ENCODE results near the gene TSPAN15. TPM values are rescaled to one million over a fixed set of nuclear protein-coding genes. Genes with fewer than 3 reads are reported as not detected.

Gene TSPAN15
- total and polyA plus RNA-seq, 9 donors: 52.1 to 103 (median 72.2) TPM

DNA sequence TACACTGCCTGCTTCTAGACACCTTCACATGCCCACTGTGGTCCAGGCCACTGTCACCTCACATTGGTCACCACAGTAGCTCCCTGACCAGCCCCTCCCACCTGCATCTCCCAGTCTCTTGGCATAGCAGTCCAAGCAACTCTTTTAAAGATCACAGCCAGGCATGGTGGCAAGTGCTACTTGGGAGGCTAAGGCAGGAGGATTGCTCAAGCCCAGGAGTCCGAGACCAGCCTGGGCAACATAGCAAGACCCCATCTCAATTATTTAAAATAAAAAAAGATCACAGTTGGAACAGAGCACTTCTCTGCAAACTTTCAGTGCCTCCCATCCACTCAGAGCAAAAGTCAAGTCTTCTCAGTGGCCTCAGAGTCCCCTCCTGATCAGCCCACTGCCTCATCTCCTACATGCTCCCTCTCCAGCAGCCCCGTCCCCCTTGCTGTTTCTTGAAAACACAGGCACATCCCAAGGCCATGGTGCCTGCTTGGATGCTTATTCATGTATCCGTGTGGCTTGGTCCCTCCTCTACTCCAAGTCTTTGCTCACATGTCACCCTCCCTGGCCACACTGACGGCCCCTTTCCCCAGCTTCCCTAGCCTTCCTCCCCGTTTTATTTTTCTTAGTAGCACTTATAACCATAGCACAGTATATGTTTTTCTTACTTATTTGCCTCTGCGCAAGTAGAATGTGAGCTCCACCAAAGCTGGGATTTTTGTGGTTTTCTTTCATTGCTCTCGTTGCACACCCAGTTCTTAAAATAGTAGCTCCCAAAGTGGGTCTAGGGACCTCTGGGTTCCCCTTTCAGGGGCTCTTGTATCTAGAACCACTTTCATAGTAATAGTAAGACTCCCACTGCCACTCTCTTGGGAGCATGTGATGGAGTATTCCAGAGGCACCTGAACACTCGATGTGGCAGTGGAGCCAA lies 19.5 kb downstream of the TSPAN15 start:
- no peaks in the 10 kb centered on the region for H3K9me3 ChIP-seq (replicated peaks; ENCODE audit: control insufficient read depth, low read depth, low read length)
- H3K4me1 ChIP-seq (ENCODE audit: control insufficient read depth, insufficient read depth, low read length): peaks cover 69% of the 10 kb centered on the region
- DNase-seq: no peak
- no peaks in the 10 kb centered on the region for H3K27me3 ChIP-seq (ENCODE audit: control insufficient read depth, insufficient read depth, low read length)
- no peaks in the 10 kb centered on the region for H3K36me3 ChIP-seq (ENCODE audit: control insufficient read depth, insufficient read depth, low read length)
- no peak overlapping the region for H3K27ac ChIP-seq (ENCODE audit: low read length)
- 79% methylated on average over 5 of the region's 8 CpGs for WGBS (ENCODE audit: insufficient coverage)
- no peak overlapping the region for H3K4me3 ChIP-seq (ENCODE audit: low read length)

DNA sequence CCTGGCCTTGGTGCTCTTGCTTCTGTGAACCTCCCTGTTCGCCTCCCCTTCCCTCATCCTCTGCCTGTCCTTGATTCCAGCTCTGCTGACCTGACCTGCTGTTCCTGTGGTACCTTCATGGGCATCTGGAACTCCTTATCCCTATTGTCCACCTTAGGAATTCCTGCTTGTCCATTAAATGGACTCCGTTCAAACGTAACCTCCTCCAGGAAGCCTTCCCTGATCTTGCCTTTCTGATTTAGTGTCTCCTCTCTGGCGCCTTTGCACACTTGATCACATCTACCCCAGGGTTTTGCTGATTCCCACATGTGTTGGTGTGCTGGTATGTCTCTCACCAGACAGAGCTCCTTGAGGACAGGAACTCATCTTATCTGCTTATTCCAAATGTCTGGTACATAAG lies 20.9 kb downstream of the TSPAN15 start:
- Histone ChIP-seq H3K27me3 (ENCODE audit: control insufficient read depth, insufficient read depth, low read length) (no peaks in the 10 kb centered on the region), H3K27ac (ENCODE audit: low read length) (no peak overlapping the region), H3K4me1 (ENCODE audit: control insufficient read depth, insufficient read depth, low read length) (peaks cover 61% of the 10 kb centered on the region), H3K36me3 (ENCODE audit: control insufficient read depth, insufficient read depth, low read length) (peaks cover 3% of the 10 kb centered on the region), H3K4me3 (ENCODE audit: low read length) (no peak overlapping the region), H3K9me3 (replicated peaks; ENCODE audit: control insufficient read depth, low read depth, low read length) (no peaks in the 10 kb centered on the region)
- DNase-seq: no peak
- 70% methylated on average over 3 of the region's 4 CpGs for WGBS (ENCODE audit: insufficient coverage)

GRCh38 chr10:69472544-69472943 lies 21.3 kb downstream of the TSPAN15 start:
- no CpG with 5 or more reads among the region's 4 CpGs for WGBS (ENCODE audit: insufficient coverage)
- H3K4me3 ChIP-seq (ENCODE audit: low read length): no peak overlapping the region
- H3K4me1 ChIP-seq (ENCODE audit: control insufficient read depth, insufficient read depth, low read length): peaks cover 63% of the 10 kb centered on the region

DNA sequence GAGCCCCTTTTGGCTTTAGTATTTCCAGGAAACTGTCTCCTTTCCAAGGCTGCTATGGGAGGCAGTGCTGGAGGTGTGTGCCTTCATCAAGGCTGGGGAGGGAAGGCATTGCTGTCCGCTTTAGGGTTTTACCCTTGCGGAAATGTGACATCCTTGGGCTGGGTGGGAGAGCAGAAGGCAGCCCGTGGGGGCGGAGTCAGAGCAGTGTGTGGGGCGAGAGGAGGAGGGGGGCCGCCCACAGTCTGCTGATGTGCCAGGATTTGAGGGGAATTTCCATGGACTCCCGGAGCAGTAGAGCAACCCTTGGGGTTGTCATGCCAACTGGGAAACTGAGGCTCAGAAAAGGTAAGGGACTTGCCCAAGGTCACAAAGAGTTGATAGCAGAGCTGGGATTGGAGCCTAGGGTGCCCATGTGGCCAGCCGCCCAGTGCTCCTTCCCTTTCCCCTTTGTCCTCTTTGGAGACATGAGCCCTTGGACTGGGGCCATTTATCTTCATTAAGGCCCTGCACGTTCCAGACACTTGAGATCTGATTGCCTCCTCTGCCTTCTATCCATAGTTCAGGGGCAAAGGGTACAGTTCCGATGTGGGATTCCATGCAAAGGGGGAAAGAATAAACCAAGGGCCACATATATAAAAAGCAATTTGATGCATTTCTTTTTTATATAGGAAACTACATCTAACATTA lies 22.2 kb downstream of the TSPAN15 start:
- Histone ChIP-seq H3K9me3 (replicated peaks; ENCODE audit: control insufficient read depth, low read depth, low read length) (no peaks in the 10 kb centered on the region), H3K27ac (ENCODE audit: low read length) (peak overlapping the region; percentile 35), H3K27me3 (ENCODE audit: control insufficient read depth, insufficient read depth, low read length) (no peaks in the 10 kb centered on the region), H3K4me1 (ENCODE audit: control insufficient read depth, insufficient read depth, low read length) (peaks cover 65% of the 10 kb centered on the region), H3K36me3 (ENCODE audit: control insufficient read depth, insufficient read depth, low read length) (peaks cover 3% of the 10 kb centered on the region), H3K4me3 (ENCODE audit: low read length) (no peak overlapping the region)
- WGBS (ENCODE audit: insufficient coverage): 58% methylated on average over 7 of the region's 10 CpGs
- no peak for DNase-seq

More at GRCh38 chr10:69472544-69472943, 21.3 kb downstream of the TSPAN15 start:
- no peaks in the 10 kb centered on the region for H3K9me3 ChIP-seq (replicated peaks; ENCODE audit: control insufficient read depth, low read depth, low read length)
- H3K27ac ChIP-seq (ENCODE audit: low read length): no peak overlapping the region
- peaks cover 3% of the 10 kb centered on the region for H3K36me3 ChIP-seq (ENCODE audit: control insufficient read depth, insufficient read depth, low read length)
- no peaks in the 10 kb centered on the region for H3K27me3 ChIP-seq (ENCODE audit: control insufficient read depth, insufficient read depth, low read length)
- DNase-seq: no peak

DNA sequence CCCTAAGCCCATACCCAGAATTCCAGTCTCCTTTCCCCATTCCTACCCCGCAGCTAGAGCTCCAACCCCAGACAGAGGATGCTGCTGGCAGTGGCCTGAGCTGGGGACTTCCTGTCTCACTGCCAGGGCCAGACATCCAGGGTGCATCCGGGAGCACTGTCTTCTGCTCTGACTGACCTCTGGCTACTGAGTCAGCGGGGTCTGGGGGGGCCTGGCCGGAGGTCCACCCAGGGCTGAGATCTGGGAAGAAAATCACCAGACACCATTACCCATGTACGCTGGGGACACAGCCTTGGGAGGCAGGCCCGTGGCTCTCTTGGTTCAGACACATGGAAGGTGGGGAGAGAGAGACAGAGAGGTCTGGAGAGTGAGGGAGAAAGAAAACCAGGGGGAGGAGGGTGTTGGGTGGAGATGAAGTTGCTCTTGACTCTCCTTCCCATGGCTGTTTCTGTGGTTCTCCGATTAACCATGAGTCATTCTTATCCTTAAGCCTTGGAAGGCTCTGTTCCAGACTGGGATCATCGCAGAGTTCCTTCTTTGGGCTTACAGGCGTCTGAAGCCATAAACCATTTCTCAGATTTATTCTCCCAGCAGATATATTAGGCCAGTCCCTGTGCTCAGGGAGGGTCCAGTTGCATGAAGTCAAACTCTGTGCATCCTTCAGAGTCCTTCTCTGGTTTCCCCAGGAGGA lies 23.6 kb downstream of the TSPAN15 start:
- H3K36me3 ChIP-seq (ENCODE audit: control insufficient read depth, insufficient read depth, low read length): peaks cover 3% of the 10 kb centered on the region
- 20% methylated on average over 6 of the region's 9 CpGs for WGBS (ENCODE audit: insufficient coverage)
- H3K4me1 ChIP-seq (ENCODE audit: control insufficient read depth, insufficient read depth, low read length): peaks cover 73% of the 10 kb centered on the region
- no peaks in the 10 kb centered on the region for H3K27me3 ChIP-seq (ENCODE audit: control insufficient read depth, insufficient read depth, low read length)
- H3K27ac ChIP-seq (ENCODE audit: low read length): peak overlapping the region; percentile 62
- H3K4me3 ChIP-seq (ENCODE audit: low read length): no peak overlapping the region
- DNase-seq: no peak
- no peaks in the 10 kb centered on the region for H3K9me3 ChIP-seq (replicated peaks; ENCODE audit: control insufficient read depth, low read depth, low read length)

GRCh38 chr10:69475433-69475830 lies 24.2 kb downstream of the TSPAN15 start:
- Histone ChIP-seq H3K4me1 (ENCODE audit: control insufficient read depth, insufficient read depth, low read length) (peaks cover 76% of the 10 kb centered on the region), H3K9me3 (replicated peaks; ENCODE audit: control insufficient read depth, low read depth, low read length) (no peaks in the 10 kb centered on the region), H3K27ac (ENCODE audit: low read length) (peak overlapping the region; percentile 6), H3K4me3 (ENCODE audit: low read length) (no peak overlapping the region), H3K36me3 (ENCODE audit: control insufficient read depth, insufficient read depth, low read length) (peaks cover 3% of the 10 kb centered on the region), H3K27me3 (ENCODE audit: control insufficient read depth, insufficient read depth, low read length) (no peaks in the 10 kb centered on the region)
- no peak for DNase-seq
- WGBS (ENCODE audit: insufficient coverage): no CpG with 5 or more reads among the region's 2 CpGs

DNA sequence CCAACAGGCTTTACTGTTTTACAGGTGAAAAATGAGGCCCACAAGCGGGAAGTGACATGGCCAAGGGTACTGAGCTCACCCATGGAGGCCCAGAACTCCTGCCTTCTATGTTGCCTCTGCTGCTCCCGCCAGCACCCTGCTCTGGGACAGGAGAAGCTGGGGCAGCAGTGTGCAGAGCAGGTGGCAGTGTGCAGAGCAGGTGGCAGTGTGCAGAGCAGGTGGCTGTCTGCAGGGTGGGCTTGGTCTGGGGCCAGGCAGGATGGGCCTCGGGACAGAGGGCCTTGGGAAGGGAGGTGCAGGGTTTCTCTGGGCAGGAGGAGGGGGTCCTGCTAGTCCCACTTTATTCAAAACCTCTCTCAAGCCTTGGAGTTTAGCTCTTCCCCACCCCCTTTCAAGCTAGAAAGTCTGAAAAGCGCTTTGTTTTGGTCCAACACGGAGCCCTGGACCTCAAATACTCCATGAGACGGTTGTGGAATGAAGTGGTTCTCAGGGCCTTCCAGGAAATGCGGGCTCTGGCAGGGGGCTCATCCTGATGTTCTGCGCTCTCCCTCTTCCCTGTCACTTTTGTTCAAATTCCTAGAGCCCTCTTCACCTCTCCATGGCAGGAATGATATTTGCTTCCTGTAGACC lies 26.8 kb downstream of the TSPAN15 start:
- H3K27me3 ChIP-seq (ENCODE audit: control insufficient read depth, insufficient read depth, low read length): no peaks in the 10 kb centered on the region

DNA sequence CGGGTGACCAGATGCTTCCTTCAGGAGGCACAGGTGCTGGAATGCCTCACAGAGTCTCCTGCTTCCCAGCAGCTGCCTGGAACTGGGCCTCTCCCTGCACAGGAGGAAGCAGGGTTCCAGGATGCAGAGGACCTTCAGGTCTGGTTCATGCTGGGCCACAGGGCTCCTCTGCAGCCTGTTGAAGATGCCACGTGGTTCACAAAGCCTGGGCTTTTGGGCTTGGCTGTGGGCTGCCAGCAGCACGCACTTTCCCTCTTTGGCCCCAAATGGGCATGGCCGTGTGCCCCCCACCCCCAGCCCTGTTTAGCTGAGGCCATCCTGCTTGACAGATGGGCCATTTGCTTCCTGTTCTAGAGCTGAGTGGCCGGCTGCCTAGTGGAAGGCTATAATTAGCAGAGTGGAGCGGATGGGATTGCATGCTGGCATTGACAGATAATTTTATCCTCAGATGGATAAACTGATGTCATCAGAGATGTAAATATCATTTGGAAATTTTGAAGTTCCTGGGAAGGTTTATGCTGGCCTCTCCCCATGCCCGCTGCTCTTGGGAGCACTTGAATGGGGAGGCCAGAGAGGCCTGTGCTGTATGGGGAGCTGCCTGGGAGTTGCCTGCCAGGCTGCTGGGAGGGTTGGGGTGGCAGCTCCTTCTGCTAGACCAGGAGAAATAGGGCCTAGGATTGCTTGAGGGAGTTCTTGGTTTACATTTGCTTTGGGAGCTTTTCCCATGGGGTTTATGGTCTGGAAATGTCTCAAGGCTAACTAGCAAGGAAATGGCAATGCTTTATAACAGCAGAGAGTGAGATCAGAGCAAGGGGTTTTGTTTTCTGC lies 28.2 kb downstream of the TSPAN15 start:
- peaks cover 11% of the 10 kb centered on the region for H3K36me3 ChIP-seq (ENCODE audit: control insufficient read depth, insufficient read depth, low read length)
- no peaks in the 10 kb centered on the region for H3K27me3 ChIP-seq (ENCODE audit: control insufficient read depth, insufficient read depth, low read length)
- peak overlapping the region; percentile 95 for H3K27ac ChIP-seq (ENCODE audit: low read length)
- H3K9me3 ChIP-seq (replicated peaks; ENCODE audit: control insufficient read depth, low read depth, low read length): no peaks in the 10 kb centered on the region
- peak; percentile 88 for DNase-seq
- no peak overlapping the region for H3K4me3 ChIP-seq (ENCODE audit: low read length)
- WGBS (ENCODE audit: insufficient coverage): 39% methylated on average over 5 of the region's 7 CpGs
- H3K4me1 ChIP-seq (ENCODE audit: control insufficient read depth, insufficient read depth, low read length): peaks cover 77% of the 10 kb centered on the region

More for the DNA sequence above, 26.8 kb downstream of the TSPAN15 start:
- no peak overlapping the region for H3K4me3 ChIP-seq (ENCODE audit: low read length)
- WGBS (ENCODE audit: insufficient coverage): 92% methylated on average over 2 of the region's 8 CpGs
- peak overlapping the region; percentile 95 for H3K27ac ChIP-seq (ENCODE audit: low read length)
- no peak for DNase-seq
- no peaks in the 10 kb centered on the region for H3K9me3 ChIP-seq (replicated peaks; ENCODE audit: control insufficient read depth, low read depth, low read length)
- H3K4me1 ChIP-seq (ENCODE audit: control insufficient read depth, insufficient read depth, low read length): peaks cover 84% of the 10 kb centered on the region
- peaks cover 3% of the 10 kb centered on the region for H3K36me3 ChIP-seq (ENCODE audit: control insufficient read depth, insufficient read depth, low read length)

- Histone ChIP-seq H3K4me3 (ENCODE audit: low read length) (no peak overlapping the region), H3K27me3 (ENCODE audit: control insufficient read depth, insufficient read depth, low read length) (no peaks in the 10 kb centered on the region), H3K27ac (ENCODE audit: low read length) (peak overlapping the region; percentile 95), H3K36me3 (ENCODE audit: control insufficient read depth, insufficient read depth, low read length) (peaks cover 17% of the 10 kb centered on the region), H3K9me3 (replicated peaks; ENCODE audit: control insufficient read depth, low read depth, low read length) (no peaks in the 10 kb centered on the region), H3K4me1 (ENCODE audit: control insufficient read depth, insufficient read depth, low read length) (peaks cover 77% of the 10 kb centered on the region)
- DNase-seq: peak; percentile 60
- WGBS (ENCODE audit: insufficient coverage): no CpG with 5 or more reads among the region's 1 CpG
Measured at GRCh38 chr10:69480068-69480412, 28.8 kb downstream of the TSPAN15 start.

Measured in muscle of leg (tissue), 11 donors.